Stimulated activated CD4-positive, alpha-beta T cell treated with anti-CD3 and anti-CD28 coated beads, Interleukin-12 subunit alpha, Interleukin-12 subunit beta, amount 100 ng/mL, for 4 hours (primary cell): ENCODE data around the gene TEX101.
"Not testable (repeated sequence)": the region's sequence is repeated elsewhere in the genome, so short reads cannot be mapped to it uniquely, and the experiment has no call there.

ENCODE experiments used
- DNase-seq: peaks from one replicate; pipeline ENCODE4 v3.0.0-alpha.2; 2020

Gene TEX101

GRCh38 chr19:43414554-43414953 is at the start of gene TEX101:
TEX101 (plus strand) TSS chr19:43414890; CDS start chr19:43415920, 1,030 bp downstream.
- no peak for DNase-seq

GRCh38 chr19:43365677-43366076 is 49.0 kb upstream of the TEX101 start:
- DNase-seq: not testable (repeated sequence)

GRCh38 chr19:43367822-43368221 is 46.9 kb upstream of the TEX101 start:
- DNase-seq: no peak

GRCh38 chr19:43368897-43369296 is 45.8 kb upstream of the TEX101 start:
- not testable (repeated sequence) for DNase-seq

- DNase-seq: no peak
These were observed 42.8 kb upstream of the TEX101 start for GRCh38 chr19:43371909-43372308.

GRCh38 chr19:43372462-43372861 is 42.2 kb upstream of the TEX101 start:
- DNase-seq: no peak

GRCh38 chr19:43377624-43378023 is 37.1 kb upstream of the TEX101 start:
- not testable (repeated sequence) for DNase-seq

GRCh38 chr19:43380008-43380407 is 34.7 kb upstream of the TEX101 start:
- DNase-seq: no peak

GRCh38 chr19:43380771-43381386 is 33.8 kb upstream of the TEX101 start:
- DNase-seq: no peak

- DNase-seq: not testable (repeated sequence)
These were observed 32.0 kb upstream of the TEX101 start for GRCh38 chr19:43382586-43383216.

- DNase-seq: not testable (repeated sequence)
These were observed 31.4 kb upstream of the TEX101 start for GRCh38 chr19:43383254-43383653.

- not testable (repeated sequence) for DNase-seq
These were observed 30.9 kb upstream of the TEX101 start for GRCh38 chr19:43383759-43384158.

GRCh38 chr19:43390903-43391551 is 23.7 kb upstream of the TEX101 start:
- not testable (repeated sequence) for DNase-seq

- not testable (repeated sequence) for DNase-seq
These were observed 23.1 kb upstream of the TEX101 start for GRCh38 chr19:43391552-43391935.

- not testable (repeated sequence) for DNase-seq
These were observed 21.2 kb upstream of the TEX101 start for GRCh38 chr19:43393501-43393900.

GRCh38 chr19:43395561-43395960 is 19.1 kb upstream of the TEX101 start:
- DNase-seq: no peak

- no peak for DNase-seq
These were observed 8.4 kb upstream of the TEX101 start for GRCh38 chr19:43406297-43406696.

- no peak for DNase-seq
These were observed 7.2 kb upstream of the TEX101 start for GRCh38 chr19:43407416-43408005.

GRCh38 chr19:43408043-43408442 is 6.6 kb upstream of the TEX101 start:
- DNase-seq: no peak

GRCh38 chr19:43409415-43409814 is 5.3 kb upstream of the TEX101 start:
- DNase-seq: no peak

- no peak for DNase-seq
These were observed 2.2 kb upstream of the TEX101 start for GRCh38 chr19:43412441-43412840.

GRCh38 chr19:43416951-43417623 is 2.4 kb downstream of the TEX101 start:
- DNase-seq: no peak

- DNase-seq: no peak
These were observed 6.3 kb downstream of the TEX101 start for GRCh38 chr19:43420954-43421353.
